ENCODE results near the gene SPRY2. TPM values are rescaled to one million over a fixed set of nuclear protein-coding genes. Genes with fewer than 3 reads are reported as not detected.

SPRY2 gene
- total and polyA plus RNA-seq, 8 donors: 4.0 to 33.2 (median 20.2) TPM

GRCh38 chr13:80334597-80335260, 6.2 kb downstream of the SPRY2 start:
- Histone ChIP-seq H3K36me3 (peaks cover 0 to 27% (median 21%) of the 10 kb centered on the region in 4 donors), H3K9me3 (no peaks in the 10 kb centered on the region), H3K4me1 (peaks cover 7 to 41% (median 26%) of the 10 kb centered on the region in 4 donors), H3K4me3 (no peak overlapping the region), H3K27ac (peak overlapping the region in 3 of 5 donors; percentile 3 to 30 (median 3)), H3K27me3 (no peaks in the 10 kb centered on the region)
- TF ChIP-seq POLR2AphosphoS5 (IDR thresholded peaks at IDR 0.05) (no peak), EP300 (IDR thresholded peaks at IDR 0.05) (no peak), POLR2A (IDR thresholded peaks at IDR 0.05) (no peak), CTCF (IDR thresholded peaks at IDR 0.05) (no peak)
- DNase-seq: no peak
- 39 to 57% (median 50%) methylated on average over 2 of the region's 2 CpGs for WGBS, 5 donors
- intact Hi-C loops (cut with DNase I; ENCODE audit: low total_unique reads): no loop called here

- no peaks in the 10 kb centered on the region for H3K27me3 ChIP-seq
- H3K4me3 ChIP-seq: no peak overlapping the region
- DNase-seq: no peak
- H3K4me1 ChIP-seq: peaks cover 6 to 32% (median 17%) of the 10 kb centered on the region in 4 donors
- intact Hi-C loops (cut with DNase I; ENCODE audit: low total_unique reads): no loop called here
- TF ChIP-seq POLR2A (IDR thresholded peaks at IDR 0.05) (no peak), CTCF (IDR thresholded peaks at IDR 0.05) (no peak), EP300 (IDR thresholded peaks at IDR 0.05) (no peak), POLR2AphosphoS5 (IDR thresholded peaks at IDR 0.05) (no peak)
- H3K9me3 ChIP-seq: no peaks in the 10 kb centered on the region
- peaks cover 0 to 22% (median 16%) of the 10 kb centered on the region in 4 donors for H3K36me3 ChIP-seq
- H3K27ac ChIP-seq: no peak overlapping the region
- 64 to 93% (median 84%) methylated on average over 2 of the region's 2 CpGs for WGBS, 5 donors
Observed at GRCh38 chr13:80331984-80332383, 8.9 kb downstream of the SPRY2 start.

GRCh38 chr13:80329250-80329649, 11.7 kb downstream of the SPRY2 start:
- Histone ChIP-seq H3K36me3 (peaks cover 0 to 17% (median 8%) of the 10 kb centered on the region in 4 donors), H3K4me1 (peaks cover 0 to 4% (median 1%) of the 10 kb centered on the region in 4 donors), H3K27ac (no peak overlapping the region), H3K4me3 (no peak overlapping the region), H3K9me3 (no peaks in the 10 kb centered on the region), H3K27me3 (no peaks in the 10 kb centered on the region)
- DNase-seq: no peak
- TF ChIP-seq CTCF (IDR thresholded peaks at IDR 0.05): no peak
- TF ChIP-seq EP300 (IDR thresholded peaks at IDR 0.05): no peak
- no peak for TF ChIP-seq POLR2A (IDR thresholded peaks at IDR 0.05)
- no peak for TF ChIP-seq POLR2AphosphoS5 (IDR thresholded peaks at IDR 0.05)
- intact Hi-C loops (cut with DNase I; ENCODE audit: low total_unique reads): no loop called here

GRCh38 chr13:80319004-80319403, 21.9 kb downstream of the SPRY2 start:
- intact Hi-C loops (cut with DNase I; ENCODE audit: low total_unique reads): no loop called here
- H3K27me3 ChIP-seq: no peaks in the 10 kb centered on the region
- no peaks in the 10 kb centered on the region for H3K4me1 ChIP-seq
- H3K4me3 ChIP-seq: no peak overlapping the region
- H3K36me3 ChIP-seq: no peaks in the 10 kb centered on the region
- TF ChIP-seq CTCF (IDR thresholded peaks at IDR 0.05): no peak
- no peak for TF ChIP-seq EP300 (IDR thresholded peaks at IDR 0.05)
- TF ChIP-seq POLR2A (IDR thresholded peaks at IDR 0.05): no peak
- TF ChIP-seq POLR2AphosphoS5 (IDR thresholded peaks at IDR 0.05): no peak
- WGBS, 5 donors: 96 to 100% (median 98%) methylated on average over 2 of the region's 2 CpGs
- no peak for DNase-seq
- H3K27ac ChIP-seq: no peak overlapping the region
- H3K9me3 ChIP-seq: no peaks in the 10 kb centered on the region

Data from stomach (tissue), 9 donors.